NCI-H345 treated with DMSO at 0.1 percent for 48 hours (cell line): ENCODE results near the gene PDE9A.
"Not testable (repeated sequence)": the region's sequence is repeated elsewhere in the genome, so short reads cannot be mapped to it uniquely, and the experiment has no call there.

ENCODE experiments used
- DNase-seq: peaks from one replicate; lab custom pipeline; 2025; ENCODE audit not compliant: unreplicated experiment; lab: John Stamatoyannopoulos, UW

Gene PDE9A

DNA sequence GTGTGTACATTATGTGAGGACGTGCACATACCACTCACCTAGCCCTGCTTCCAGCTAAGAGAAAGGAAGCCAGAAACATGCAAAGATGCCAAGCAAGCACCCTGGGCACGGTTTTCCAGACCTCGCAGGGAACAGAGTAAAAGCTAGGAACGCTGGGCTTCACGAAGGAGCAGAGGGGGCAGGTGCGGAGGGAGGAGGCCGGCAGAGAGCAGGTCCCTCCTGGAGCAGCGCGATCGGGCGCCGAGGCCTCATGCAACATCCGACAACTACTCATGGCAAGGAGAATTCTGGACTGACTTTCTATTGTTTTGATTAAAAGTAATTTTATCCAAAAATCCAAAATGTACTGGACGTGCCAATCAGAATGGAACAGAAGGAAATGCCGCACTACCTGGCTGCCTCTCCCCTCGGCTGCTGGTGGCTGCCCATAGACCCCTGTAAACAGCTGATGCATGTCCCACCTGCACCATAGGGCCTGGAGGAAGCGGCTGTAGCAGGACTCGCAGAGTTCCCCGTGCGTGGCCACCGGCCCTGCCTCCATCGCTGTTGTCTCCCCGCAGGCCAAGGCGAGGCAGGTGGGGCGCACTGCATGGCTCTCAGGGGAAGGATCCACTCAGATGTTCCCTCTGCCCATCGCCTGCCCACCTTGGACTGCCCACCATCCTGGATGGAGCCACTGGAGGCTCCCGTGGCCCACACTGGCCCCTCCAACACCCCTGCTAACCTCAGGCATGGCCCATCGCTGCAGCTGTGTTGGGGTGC, 132.4 kb downstream of the PDE9A start:
- no peak for DNase-seq

GRCh38 chr21:42786884-42787283, 133.5 kb downstream of the PDE9A start:
- DNase-seq: no peak

- no peak for DNase-seq
Measured at GRCh38 chr21:42787613-42788012, 134.2 kb downstream of the PDE9A start.

DNA sequence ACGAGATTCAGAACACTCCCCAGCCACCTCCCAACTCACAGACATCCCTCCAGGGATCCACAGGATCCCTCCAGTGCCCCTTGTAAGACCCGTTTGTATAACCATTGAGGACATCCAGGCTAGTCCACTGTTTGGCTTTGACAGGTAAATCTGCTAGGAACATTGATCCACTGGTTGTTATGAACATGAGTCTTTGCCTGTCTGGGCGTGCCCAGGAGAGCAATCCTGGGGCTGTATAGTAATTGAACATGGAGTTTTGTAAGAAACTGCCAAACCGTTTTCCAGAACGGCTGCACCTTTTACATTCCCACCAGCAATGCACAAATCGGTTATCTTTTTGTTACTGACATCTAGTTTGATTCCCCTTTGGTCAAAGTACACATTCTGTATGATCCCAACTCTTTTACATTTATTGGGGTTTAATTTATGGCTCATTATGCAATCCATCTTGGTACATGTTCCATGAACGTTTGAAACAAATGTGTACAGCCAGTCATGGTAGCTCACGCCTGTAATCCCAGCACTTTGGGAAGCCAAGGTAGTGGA, 137.2 kb downstream of the PDE9A start:
- DNase-seq: no peak

DNA sequence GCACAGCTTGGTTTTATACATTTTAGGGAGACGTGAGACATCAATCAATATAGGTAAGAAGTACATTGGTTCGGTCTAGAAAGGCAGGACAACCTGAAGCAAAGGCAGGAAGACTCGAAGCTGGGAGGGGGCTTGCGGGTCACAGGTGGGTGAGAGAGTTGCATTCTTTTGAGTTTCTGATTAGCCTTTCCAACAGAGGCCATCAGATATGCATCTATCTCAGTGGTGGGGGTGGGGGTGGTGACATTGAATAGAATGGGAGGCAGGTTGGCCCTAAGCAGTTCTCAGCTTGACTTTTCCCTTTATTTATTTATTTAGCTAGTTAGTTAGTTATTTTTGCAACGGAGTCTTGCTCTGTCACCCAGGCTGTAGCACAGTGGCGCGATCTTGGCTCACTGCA, 140.4 kb downstream of the PDE9A start:
- DNase-seq: no peak

GRCh38 chr21:42794551-42794950, 141.1 kb downstream of the PDE9A start:
- DNase-seq: no peak

DNA sequence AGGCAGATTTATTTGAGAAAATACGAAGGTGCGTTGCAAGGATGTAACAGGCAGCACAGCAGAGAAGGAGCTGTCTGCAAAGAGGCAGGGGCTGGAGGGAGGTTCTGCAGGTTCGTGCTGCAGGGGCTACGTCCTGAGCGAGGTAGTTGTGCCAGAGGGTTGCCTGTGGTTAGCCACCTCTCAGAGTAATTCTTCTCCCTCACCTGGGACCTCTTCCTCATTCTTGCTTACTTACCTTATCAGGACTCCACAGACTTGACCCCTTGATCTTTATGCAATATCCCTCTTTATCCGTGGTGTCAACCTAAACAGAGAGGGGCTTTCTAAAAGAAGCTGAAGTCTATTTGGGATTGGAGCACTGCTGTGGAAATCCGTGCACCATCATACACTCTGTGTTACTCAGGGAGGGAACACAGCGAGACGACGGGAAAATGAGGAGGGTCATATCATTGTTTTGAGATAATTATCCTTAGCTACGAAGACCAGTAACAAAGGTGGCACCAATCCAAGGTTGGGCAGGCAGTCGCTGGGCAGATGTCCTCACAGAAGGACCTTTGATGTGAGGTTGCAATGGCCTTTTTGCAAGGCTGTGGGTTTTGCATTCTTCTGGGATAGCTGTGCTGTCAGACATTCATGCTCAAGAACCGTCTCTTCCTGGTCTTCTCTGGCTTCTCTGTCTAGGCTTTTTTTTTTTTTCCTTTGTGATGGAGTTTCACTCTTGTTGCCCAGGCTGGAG, 143.1 kb downstream of the PDE9A start:
- no peak for DNase-seq

DNA sequence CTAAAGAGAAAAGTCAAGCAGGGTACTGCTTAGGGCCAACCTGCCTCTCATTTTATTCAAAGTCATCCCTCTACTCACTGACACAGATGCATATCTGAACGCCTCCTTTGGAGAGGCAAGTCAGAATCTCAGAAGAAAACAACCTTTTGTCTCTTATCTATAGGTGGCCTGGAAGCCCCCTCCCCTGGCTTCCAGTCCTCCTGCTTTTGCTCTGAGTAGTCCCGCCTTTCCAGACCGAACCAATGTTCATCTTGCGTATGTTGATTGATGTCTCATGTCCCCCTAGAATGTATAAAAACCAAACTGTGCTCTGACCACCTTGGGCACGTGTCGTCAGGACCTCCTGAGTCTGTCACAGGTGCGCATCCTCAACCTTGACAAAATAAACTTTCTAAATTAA, 144.1 kb downstream of the PDE9A start:
- DNase-seq: no peak

- DNase-seq: no peak
Measured at GRCh38 chr21:42798106-42798505, 144.7 kb downstream of the PDE9A start.

DNA sequence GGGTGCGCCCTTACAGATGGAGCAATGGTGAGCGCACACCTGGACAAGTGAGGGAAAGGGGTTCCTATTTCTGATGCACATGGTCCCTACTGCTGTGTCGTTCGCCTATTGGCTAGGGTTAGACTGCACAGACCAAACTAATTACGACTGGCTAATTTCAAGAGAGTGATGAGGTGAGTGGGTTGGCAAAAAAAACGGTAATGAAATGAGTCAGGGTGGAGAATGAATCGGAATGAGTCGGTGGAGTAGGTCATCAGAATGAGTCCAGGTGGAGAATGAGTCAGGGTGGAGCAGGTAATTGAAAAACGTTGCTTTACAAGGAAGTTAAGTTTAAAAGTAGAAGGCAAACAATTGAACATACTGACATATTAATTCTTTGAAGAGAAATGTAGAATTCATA, 146.1 kb downstream of the PDE9A start:
- DNase-seq: no peak

GRCh38 chr21:42799948-42800347, 146.5 kb downstream of the PDE9A start:
- DNase-seq: no peak

DNA sequence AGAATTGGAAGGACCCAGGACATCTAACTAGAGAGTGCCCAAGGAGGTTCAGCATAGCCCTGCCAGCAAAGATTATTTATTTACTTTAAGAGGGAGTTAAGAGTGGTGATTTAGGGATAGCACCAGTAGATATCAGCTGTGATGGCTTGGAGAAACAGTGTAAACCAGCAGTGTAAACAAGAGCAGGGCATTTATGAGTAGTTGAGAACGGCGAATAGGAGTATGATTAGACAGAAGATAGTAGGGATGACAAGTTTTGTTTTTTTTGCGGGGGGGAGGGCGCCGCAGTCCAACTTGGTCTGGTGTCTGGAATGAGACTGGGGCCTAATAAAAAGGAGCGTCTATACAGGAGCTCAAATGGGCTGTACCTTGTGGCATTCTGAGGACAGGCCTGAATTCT, 148.2 kb downstream of the PDE9A start:
- not testable (repeated sequence) for DNase-seq

- no peak for DNase-seq
Measured at GRCh38 chr21:42806509-42807140, 153.2 kb downstream of the PDE9A start.

GRCh38 chr21:42807293-42807895, 154.0 kb downstream of the PDE9A start:
- not testable (repeated sequence) for DNase-seq

DNA sequence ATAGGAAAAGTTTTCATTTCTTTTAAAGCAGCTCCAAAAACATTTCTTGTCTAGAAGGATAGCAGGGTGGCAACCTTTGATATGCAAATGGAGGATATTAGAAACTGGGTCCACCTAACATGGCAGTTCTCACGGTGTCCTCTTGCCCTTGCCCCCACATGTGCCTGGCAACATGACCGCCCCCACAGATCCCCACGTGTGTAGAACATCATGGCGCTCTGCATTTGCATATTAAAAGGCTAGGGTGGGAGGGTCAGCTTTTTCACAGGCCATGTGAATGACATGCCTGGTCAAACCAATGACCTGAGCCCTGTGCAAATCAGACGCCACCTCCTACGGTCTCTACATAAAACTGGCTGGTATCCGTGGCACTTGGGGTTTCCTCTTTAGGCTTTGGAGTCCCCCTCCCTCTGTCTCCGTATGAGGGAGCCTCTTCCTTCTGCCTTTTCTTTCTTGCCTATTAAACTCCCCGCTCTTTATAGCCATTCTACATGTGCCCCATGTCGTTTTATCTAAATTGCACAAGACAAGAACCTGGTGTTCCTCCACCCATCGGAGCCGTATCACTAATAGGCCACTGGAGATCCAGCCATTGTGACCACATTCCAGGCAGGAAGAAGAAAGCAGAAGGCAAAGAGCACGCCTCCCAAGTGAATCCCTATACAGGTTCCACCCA, 154.7 kb downstream of the PDE9A start:
- no peak for DNase-seq

- DNase-seq: no peak
Measured at GRCh38 chr21:42809171-42809570, 155.8 kb downstream of the PDE9A start.

DNA sequence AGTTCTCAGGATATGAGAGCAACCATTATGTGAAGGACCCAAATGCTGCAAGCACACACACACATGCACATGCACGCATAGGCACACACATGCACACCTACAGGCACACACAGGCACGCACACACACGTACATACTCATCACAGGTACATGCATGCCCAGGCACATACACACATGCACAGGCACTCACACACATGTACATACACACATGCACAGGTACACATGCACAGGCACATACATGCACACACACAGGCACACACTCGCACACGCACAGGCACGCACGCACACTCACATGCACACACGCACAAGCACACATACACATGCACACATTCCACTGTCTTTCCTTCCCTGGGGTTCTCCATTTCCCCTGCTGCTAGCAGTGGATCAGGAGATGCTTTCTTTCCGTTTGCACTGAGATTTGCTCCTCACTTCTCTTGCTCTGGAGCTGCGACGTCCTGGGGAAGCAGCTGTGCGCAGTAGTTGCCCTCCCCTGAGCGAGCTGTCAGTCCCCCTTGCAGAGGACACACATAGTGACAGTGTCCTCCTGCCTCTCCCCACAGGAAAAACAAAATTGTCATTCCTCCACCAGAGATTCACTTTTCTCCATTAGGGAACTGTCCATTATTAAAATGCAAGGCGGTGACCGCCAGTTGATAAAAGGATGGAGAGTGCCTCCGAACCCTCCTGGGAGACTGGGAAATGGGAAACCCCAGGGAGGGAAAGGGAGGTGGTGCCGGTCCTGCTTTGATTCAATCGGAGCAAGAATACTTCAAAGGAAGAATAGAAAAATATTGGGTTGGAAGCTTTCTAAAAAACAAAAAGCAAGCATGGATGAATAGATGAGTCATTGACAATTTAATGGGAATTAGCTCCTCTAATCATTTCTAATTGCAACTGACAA, 156.4 kb downstream of the PDE9A start:
- no peak for DNase-seq

DNA sequence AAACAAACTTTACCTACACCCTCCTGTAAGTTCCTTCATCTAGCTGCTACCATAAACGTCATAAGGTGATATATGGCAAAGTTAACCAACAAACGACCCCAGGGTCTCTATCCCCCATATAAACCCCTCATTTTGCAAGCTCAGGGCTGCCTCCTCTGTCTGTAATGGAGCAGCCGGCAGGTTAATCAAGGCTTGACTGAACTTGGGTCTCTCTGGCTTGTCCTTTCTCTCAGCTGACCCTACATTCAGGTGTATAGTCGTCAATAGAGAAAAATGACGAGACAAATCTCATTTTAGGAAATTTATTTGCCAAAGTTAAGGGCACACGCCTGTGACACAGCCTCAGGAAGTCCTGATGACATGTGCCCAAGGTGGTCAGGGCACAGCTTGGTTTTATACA, 158.5 kb downstream of the PDE9A start:
- DNase-seq: no peak

GRCh38 chr21:42812528-42813241, 159.3 kb downstream of the PDE9A start:
- DNase-seq: not testable (repeated sequence)
